ENCODE measurements around the gene RYR3.

RYR3 gene

GRCh38 chr15:33882921-33883320 is 572.2 kb downstream of the RYR3 start:
- no peak for DNase-seq (ENCODE audit: low spot score)

- DNase-seq (ENCODE audit: low spot score), result no peak
Observed at GRCh38 chr15:33888176-33888575, 577.4 kb downstream of the RYR3 start.

GRCh38 chr15:33894193-33894592 is 583.4 kb downstream of the RYR3 start:
- no peak for DNase-seq (ENCODE audit: low spot score)

GRCh38 chr15:33902043-33902442 is 591.3 kb downstream of the RYR3 start:
- DNase-seq (ENCODE audit: low spot score), result no peak

GRCh38 chr15:33903661-33904060 is 592.9 kb downstream of the RYR3 start:
- no peak for DNase-seq (ENCODE audit: low spot score)

- peak; percentile 4 for DNase-seq (ENCODE audit: low spot score)
Observed at GRCh38 chr15:33907326-33907725, 596.6 kb downstream of the RYR3 start.

GRCh38 chr15:33908406-33908805 is 597.6 kb downstream of the RYR3 start:
- DNase-seq (ENCODE audit: low spot score), result no peak

GRCh38 chr15:33910741-33911140 is 600.0 kb downstream of the RYR3 start:
- no peak for DNase-seq (ENCODE audit: low spot score)

- no peak for DNase-seq (ENCODE audit: low spot score)
Observed at GRCh38 chr15:33912326-33912725, 601.6 kb downstream of the RYR3 start.

GRCh38 chr15:33913459-33913858 is 602.7 kb downstream of the RYR3 start:
- DNase-seq (ENCODE audit: low spot score), result no peak
